ENCODE measurements around the gene CYP46A1.
A peak's percentile ranks its signal among the peaks of the same experiment; 100 is the strongest.

Gene CYP46A1

DNA sequence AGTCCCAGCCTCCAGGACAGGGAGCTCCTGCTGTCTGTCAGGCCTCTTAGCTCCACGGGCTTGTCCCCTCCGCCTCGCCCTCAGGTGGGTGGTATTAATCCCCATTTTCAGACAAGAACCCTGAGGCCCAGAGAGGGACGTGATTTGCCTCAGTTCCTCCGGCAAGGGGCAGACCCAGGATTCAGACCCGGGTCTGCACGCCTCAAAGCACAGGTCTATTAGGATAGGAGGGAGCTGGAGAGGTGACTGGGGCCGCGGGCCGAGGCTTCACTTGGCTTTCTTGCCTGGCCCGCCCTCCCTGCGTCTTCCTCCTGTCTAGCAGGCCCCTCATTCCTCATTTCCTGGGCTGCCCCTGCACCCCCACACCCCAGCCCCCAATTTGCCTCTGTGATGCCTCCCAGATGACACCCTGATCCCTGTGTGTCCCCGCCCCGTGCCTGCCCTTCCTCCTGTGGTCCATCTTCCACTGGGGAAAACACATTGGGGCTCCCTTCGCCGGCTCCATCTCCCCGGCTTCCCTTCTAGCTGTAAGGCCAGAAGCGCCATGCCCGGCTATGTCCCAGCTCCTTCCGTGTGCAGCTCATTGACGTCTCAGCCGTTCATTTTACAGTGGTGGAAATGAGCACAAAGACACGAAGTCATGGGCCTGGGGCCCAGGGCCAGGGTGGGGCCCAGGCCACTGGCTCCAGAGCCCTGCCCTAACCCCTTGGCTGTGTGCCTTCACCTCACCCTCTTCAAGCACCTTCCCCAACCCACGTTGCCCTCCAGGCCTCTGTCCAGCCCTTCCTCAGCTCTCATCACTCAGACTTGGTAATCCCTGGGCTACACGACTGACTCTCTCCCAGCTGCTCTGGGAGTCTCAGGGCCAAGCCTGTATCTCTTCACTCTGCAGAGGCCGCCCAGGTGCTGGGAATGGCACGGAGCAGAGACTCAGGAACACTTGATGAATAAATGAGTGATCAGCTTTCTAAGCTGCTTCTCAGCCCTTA, 15.5 kb upstream of the CYP46A1 start:
- no peaks in the 10 kb centered on the region for H3K27me3 ChIP-seq (ENCODE audit: insufficient read depth, low read length)
- H3K4me3 ChIP-seq (ENCODE audit: low read length), result no peak overlapping the region
- H3K4me1 ChIP-seq (ENCODE audit: insufficient read depth, low read length), result peaks cover 29% of the 10 kb centered on the region
- H3K27ac ChIP-seq (ENCODE audit: low read length), result no peak overlapping the region
- no peak overlapping the region for H3K9ac ChIP-seq (ENCODE audit: low read depth, low read length)
- no peaks in the 10 kb centered on the region for H3K9me3 ChIP-seq (ENCODE audit: insufficient read depth, low read depth, low read length)
- H3K36me3 ChIP-seq (ENCODE audit: insufficient read depth, low read depth, low read length), result no peaks in the 10 kb centered on the region

DNA sequence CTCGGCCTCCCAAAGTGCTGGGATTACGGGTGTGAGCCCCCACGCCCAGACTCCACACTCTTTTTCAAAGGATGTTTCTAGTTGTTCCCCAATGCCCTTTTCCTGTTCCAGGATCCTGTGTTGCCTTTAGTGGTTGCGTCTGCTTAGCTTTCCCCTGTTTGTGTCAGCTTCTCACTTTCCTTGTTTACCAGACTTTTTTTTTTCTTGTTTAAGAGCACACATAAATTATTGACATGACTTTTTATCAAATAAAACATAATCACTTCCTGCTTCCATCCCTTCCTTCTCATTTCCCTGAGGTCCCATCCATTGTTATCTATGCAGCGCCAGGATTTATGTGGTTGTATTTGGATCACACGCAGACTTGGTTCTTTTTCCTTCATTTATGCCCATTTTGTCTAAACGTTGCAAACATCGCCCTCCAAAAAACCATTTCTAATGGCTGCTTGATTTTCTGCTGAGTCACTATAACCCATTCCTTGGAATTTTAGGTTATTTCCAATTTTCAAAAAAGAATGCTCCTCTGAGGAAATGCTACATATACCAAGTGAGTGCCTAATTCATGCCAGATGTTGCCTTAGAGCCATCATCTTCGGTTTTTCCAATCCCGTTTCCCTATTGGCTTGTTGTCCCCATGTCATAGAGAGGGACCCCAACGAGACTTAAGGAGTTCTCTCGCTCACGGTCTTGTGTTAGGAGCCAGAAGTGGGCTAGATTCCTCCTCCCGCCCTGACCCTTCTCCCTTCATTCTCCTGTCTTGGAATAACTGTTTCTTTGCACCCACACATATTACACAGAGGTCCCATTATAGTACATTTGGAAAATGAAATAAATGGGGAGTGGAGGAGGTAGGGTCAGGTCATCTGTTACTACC, 13.5 kb upstream of the CYP46A1 start:
- no peak overlapping the region for H3K27ac ChIP-seq (ENCODE audit: low read length)
- no peak overlapping the region for H3K4me3 ChIP-seq (ENCODE audit: low read length)

DNA sequence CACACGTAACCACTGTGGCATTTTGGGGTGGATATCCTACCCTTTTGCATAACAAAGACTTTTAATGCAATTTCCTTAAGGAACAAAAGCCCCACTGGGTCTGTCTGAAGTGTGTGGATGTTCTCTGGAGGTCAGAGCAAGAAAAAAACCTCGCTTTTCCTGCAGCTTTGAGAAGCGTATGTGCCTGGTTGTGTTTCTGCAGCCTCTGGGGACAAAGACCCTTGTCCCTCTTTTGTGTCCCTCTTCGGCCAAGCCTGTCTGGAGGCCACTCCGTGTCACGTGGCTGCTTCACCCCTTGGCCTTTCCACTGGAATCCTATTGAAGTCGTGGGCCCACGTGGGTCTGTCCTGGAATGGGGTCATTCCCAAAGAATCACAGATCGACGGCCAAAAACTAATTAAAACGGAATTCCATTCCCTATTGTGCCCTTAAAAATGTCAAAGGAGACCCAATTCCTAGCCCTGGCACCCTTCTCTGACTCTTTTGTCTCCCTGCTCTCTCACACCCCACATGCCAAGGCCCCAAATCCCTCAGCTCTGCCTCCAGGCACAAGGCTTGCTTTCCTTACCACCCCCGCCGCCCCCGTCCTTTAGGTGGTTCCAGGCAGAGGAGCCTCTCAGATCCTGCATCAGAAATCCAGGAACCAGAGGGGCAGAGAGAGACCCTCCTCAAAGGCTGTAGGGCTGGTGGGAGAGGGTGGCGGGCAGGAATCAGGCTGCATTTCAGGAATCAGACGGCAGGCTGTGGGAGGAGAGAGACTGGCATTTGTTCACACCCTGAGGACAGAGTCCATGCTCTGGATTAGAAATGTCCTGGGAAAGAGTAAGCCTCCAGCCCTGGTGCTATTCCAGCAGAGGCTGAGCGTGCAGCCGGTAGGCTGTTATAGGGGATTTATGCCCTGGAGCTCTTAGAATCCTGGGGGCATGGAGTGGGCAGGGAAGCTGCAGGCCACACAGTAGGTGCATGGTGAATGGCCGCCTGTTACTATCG, 12.6 kb upstream of the CYP46A1 start:
- H3K9ac ChIP-seq (ENCODE audit: low read depth, low read length), result peak overlapping the region; percentile 1; the same call in 1 of the 2 replicates

More for the DNA sequence above, 13.5 kb upstream of the CYP46A1 start:
- no peaks in the 10 kb centered on the region for H3K27me3 ChIP-seq (ENCODE audit: insufficient read depth, low read length)
- no peaks in the 10 kb centered on the region for H3K9me3 ChIP-seq (ENCODE audit: insufficient read depth, low read depth, low read length)
- H3K4me1 ChIP-seq (ENCODE audit: insufficient read depth, low read length), result peaks cover 20% of the 10 kb centered on the region
- H3K36me3 ChIP-seq (ENCODE audit: insufficient read depth, low read depth, low read length), result no peaks in the 10 kb centered on the region
- H3K9ac ChIP-seq (ENCODE audit: low read depth, low read length), result peak overlapping the region; percentile 1; the same call in 1 of the 2 replicates

DNA sequence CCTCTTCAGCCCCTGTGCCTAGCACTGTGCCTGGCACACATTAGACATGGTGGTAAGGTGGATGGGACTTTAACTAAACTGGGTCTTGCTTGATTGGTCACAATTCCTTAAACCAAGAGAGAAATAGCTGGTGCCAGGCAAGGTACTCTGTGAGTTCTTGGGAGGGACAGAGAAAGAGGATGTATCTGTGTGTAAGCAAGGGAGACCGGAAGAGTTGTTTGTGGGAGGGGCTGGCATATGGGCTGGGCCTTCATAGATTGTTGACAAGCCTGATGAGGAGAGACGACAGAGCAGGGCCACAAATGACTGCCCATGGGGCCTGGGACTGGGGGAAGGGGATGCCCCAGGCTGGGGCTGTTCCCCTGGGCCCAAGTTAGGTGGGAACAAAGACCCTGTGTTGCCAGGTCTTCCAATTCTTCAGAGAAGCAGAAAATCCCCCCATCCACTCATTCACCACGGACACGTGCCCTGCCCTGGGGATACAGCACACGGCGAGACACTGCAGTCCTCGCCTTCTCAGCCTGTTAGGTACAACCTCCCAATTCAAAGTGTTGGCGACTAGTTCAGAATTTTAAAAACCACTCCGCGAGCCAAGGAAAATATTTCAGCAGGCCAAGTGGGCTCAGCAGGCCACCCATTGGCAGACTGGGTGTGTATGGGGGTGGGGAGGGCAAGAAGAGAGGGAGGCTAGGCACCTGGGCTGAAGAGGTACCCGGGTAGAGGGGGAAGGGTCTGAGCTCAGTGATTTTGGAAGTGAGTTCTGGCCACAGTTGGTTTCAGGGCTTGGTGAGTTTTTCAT, 11.4 kb upstream of the CYP46A1 start:
- no peak overlapping the region for H3K9ac ChIP-seq (ENCODE audit: low read depth, low read length)
- no peaks in the 10 kb centered on the region for H3K27me3 ChIP-seq (ENCODE audit: insufficient read depth, low read length)
- peaks cover 20% of the 10 kb centered on the region for H3K4me1 ChIP-seq (ENCODE audit: insufficient read depth, low read length)
- peaks cover 7% of the 10 kb centered on the region for H3K9me3 ChIP-seq (ENCODE audit: insufficient read depth, low read depth, low read length)
- no peak overlapping the region for H3K27ac ChIP-seq (ENCODE audit: low read length)
- H3K36me3 ChIP-seq (ENCODE audit: insufficient read depth, low read depth, low read length), result no peaks in the 10 kb centered on the region
- no peak overlapping the region for H3K4me3 ChIP-seq (ENCODE audit: low read length)

More for the DNA sequence above, 12.6 kb upstream of the CYP46A1 start:
- peaks cover 20% of the 10 kb centered on the region for H3K4me1 ChIP-seq (ENCODE audit: insufficient read depth, low read length)
- H3K27ac ChIP-seq (ENCODE audit: low read length), result no peak overlapping the region
- no peaks in the 10 kb centered on the region for H3K36me3 ChIP-seq (ENCODE audit: insufficient read depth, low read depth, low read length)
- H3K9me3 ChIP-seq (ENCODE audit: insufficient read depth, low read depth, low read length), result no peaks in the 10 kb centered on the region
- H3K4me3 ChIP-seq (ENCODE audit: low read length), result no peak overlapping the region
- H3K27me3 ChIP-seq (ENCODE audit: insufficient read depth, low read length), result no peaks in the 10 kb centered on the region

DNA sequence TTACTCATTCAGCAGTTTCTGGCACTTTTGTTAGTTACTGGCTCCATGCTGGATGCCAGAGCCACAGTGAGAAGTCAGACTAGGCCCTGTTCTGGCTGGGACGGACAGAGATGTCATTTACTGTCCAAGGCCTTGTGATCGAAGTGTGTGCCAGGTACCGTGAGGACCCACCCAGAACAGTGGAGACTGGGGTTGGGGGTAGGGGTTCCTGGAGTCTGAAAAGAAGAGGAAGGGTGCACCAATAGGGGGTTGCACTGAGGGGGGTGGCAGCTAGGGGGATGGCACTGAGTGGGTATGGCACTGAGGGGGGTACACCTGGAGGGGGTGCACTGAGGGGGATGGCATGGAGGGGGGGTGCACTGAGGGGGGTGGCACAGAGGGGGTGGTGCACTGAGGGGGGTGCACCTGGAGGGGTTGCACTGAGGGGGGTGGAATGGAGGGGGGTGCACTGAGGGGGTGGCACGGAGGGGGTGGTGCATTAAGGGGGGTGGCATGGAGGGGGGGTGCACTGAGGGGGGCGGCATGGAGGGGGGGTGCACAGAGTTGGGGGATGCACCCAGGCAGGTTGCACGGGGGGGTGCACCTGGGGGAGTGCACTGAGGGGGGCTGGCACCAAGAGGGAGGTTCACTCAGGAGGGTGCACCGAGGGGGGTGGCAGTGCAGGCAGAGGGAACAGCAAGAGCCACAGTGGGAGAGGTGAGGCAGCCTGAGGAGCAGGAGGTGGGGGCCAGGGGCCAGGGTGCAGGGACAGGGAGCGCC, 10.6 kb upstream of the CYP46A1 start:
- H3K4me3 ChIP-seq (ENCODE audit: low read length), result no peak overlapping the region
- H3K9ac ChIP-seq (ENCODE audit: low read depth, low read length), result no peak overlapping the region
- peaks cover 15% of the 10 kb centered on the region for H3K9me3 ChIP-seq (ENCODE audit: insufficient read depth, low read depth, low read length)
- no peaks in the 10 kb centered on the region for H3K36me3 ChIP-seq (ENCODE audit: insufficient read depth, low read depth, low read length)
- no peaks in the 10 kb centered on the region for H3K27me3 ChIP-seq (ENCODE audit: insufficient read depth, low read length)
- peaks cover 20% of the 10 kb centered on the region for H3K4me1 ChIP-seq (ENCODE audit: insufficient read depth, low read length)
- no peak overlapping the region for H3K27ac ChIP-seq (ENCODE audit: low read length)

DNA sequence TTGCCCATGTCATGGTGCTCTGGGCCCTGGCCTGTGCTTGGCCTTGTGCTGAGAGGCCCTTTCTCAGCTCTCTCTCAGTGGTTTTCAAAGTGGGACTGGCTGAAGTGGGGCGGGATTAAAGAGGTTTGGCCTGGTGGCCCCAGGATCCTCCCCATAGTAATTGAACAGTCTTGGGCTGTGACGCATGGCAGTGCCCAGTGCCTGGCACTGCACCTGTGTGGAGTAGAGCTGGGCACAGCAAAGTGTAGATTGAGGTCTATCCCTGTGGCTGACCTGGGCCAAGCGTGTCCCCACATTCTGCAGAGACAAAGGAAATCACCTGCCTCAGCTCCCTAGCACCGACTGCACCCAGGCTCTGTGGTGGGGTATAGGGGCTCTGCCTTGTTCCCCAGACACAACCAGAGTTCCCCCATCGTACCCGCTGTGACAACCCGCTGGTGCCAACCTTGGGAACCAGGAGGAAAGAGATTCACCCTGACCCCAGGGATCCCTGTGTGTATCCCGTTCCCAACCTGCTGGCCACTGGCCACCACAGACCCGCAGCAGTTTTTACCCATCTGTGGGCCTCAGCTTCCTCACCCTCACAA, 9.9 kb upstream of the CYP46A1 start:
- Histone ChIP-seq H3K9me3 (ENCODE audit: insufficient read depth, low read depth, low read length) (peaks cover 21% of the 10 kb centered on the region), H3K27ac (ENCODE audit: low read length) (no peak overlapping the region), H3K9ac (ENCODE audit: low read depth, low read length) (no peak overlapping the region), H3K36me3 (ENCODE audit: insufficient read depth, low read depth, low read length) (no peaks in the 10 kb centered on the region), H3K27me3 (ENCODE audit: insufficient read depth, low read length) (no peaks in the 10 kb centered on the region), H3K4me3 (ENCODE audit: low read length) (no peak overlapping the region), H3K4me1 (ENCODE audit: insufficient read depth, low read length) (peaks cover 20% of the 10 kb centered on the region)

DNA sequence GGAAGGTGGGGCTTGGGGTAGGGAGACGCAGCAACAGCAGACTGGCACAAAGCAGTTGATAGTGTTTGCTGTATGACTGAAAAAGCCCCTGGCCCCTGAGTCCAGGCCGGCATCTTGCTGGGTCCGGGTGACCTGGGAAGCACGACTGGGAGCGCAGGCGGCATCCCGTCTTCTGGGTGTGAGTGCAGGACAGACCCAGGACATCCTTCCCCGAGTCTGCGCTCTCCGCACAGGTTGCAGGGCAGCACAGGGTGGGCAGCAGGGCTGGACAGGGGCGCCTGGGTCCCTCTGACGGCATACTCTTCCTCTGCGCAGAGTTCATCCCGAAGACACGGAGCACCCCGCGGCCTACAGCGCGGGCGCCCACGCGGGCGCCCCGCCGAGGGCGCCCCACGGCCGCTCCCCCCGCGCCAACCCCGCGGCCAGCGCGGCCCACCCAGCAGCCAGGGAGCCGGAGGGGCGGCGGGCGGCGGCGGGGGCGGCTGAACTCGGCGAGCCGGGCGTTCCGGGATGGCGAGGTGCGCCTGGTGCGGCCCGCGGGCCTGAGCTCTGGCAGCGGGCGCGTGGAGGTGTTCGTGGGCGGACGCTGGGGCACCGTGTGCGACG, 9.2 kb upstream of the CYP46A1 start:
- Histone ChIP-seq H3K9ac (ENCODE audit: low read depth, low read length) (no peak overlapping the region), H3K9me3 (ENCODE audit: insufficient read depth, low read depth, low read length) (peaks cover 23% of the 10 kb centered on the region), H3K27me3 (ENCODE audit: insufficient read depth, low read length) (no peaks in the 10 kb centered on the region), H3K4me3 (ENCODE audit: low read length) (no peak overlapping the region), H3K36me3 (ENCODE audit: insufficient read depth, low read depth, low read length) (no peaks in the 10 kb centered on the region), H3K4me1 (ENCODE audit: insufficient read depth, low read length) (peaks cover 20% of the 10 kb centered on the region), H3K27ac (ENCODE audit: low read length) (no peak overlapping the region)

DNA sequence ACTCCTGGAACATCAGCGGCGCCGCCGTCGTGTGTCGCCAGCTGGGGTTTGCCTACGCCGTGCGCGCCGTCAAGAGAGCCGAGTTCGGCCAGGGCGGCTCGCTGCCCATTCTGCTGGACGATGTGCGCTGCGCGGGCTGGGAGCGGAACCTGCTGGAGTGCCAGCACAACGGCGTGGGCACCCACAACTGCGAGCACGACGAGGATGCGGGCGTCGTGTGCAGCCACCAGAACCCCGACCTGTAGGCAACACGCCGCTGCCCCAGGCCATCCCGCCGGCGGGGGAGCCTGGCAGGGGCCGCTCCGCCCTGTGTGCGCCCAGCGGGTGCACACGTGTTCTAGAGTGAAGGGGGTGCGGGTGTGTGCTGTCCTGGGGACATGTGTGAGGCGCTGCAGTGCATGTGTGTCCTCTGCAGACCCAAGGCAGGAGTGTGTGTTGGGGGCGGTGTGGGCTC, 8.7 kb upstream of the CYP46A1 start:
- H3K9ac ChIP-seq (ENCODE audit: low read depth, low read length), result no peak overlapping the region
- H3K27me3 ChIP-seq (ENCODE audit: insufficient read depth, low read length), result no peaks in the 10 kb centered on the region
- peaks cover 23% of the 10 kb centered on the region for H3K9me3 ChIP-seq (ENCODE audit: insufficient read depth, low read depth, low read length)
- H3K4me3 ChIP-seq (ENCODE audit: low read length), result no peak overlapping the region
- no peak overlapping the region for H3K27ac ChIP-seq (ENCODE audit: low read length)
- peaks cover 19% of the 10 kb centered on the region for H3K4me1 ChIP-seq (ENCODE audit: insufficient read depth, low read length)
- no peaks in the 10 kb centered on the region for H3K36me3 ChIP-seq (ENCODE audit: insufficient read depth, low read depth, low read length)

DNA sequence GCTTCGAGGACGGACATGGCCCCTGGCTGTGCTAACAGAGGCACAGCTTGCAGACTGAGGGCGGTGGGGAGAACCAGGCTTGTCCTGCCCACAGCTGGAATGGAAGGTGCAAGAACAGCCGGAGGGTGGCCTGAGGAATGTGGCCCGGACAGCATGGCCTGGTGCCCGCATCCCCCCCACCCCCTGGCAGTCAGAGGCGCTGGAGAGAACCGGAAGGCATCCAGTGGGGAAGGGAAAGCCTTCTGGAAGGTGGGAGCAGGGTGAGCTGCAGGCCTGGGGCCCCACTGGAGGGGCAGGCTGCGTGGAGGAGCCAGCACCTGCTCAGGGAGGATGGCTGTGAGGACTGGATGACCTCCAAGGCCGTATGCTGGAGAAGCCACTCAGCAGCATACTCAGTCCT, 8.1 kb upstream of the CYP46A1 start:
- peaks cover 13% of the 10 kb centered on the region for H3K4me1 ChIP-seq (ENCODE audit: insufficient read depth, low read length)
- H3K27me3 ChIP-seq (ENCODE audit: insufficient read depth, low read length), result no peaks in the 10 kb centered on the region
- no peak overlapping the region for H3K4me3 ChIP-seq (ENCODE audit: low read length)
- no peak overlapping the region for H3K27ac ChIP-seq (ENCODE audit: low read length)
- no peaks in the 10 kb centered on the region for H3K36me3 ChIP-seq (ENCODE audit: insufficient read depth, low read depth, low read length)
- no peak overlapping the region for H3K9ac ChIP-seq (ENCODE audit: low read depth, low read length)
- H3K9me3 ChIP-seq (ENCODE audit: insufficient read depth, low read depth, low read length), result peaks cover 23% of the 10 kb centered on the region

Measured in iPS-20b (cell line).